ENCODE data around the gene KCTD14. TPM values are rescaled to one million over a fixed set of nuclear protein-coding genes. Genes with fewer than 3 reads are reported as not detected.

KCTD14 gene
- total RNA-seq, 2 experiments from 2014 or later: not detected

- ChIA-PET CTCF (ENCODE audit: unreplicated experiment) (no interaction called here), POLR2A (interaction anchor here (1.0 kb wide), 1 partner anchor 39 kb away, joined by 3 read pairs; no protein-coding TSS in a partner anchor)
- Histone ChIP-seq H3K27ac (ENCODE audit: low read depth, low read length, poor library complexity, severe bottlenecking) (no peak overlapping the region), H3K79me2 (ENCODE audit: insufficient read depth, low read depth, low read length) (no peaks in the 10 kb centered on the region), H3K9me2 (ENCODE audit: insufficient read depth, low read length) (no peaks in the 10 kb centered on the region), H3K4me2 (ENCODE audit: low read length) (no peak overlapping the region), H3K9me3 (ENCODE audit: low read length) (no peaks in the 10 kb centered on the region), H3K4me3 (ENCODE audit: low read depth, low read length, poor library complexity, severe bottlenecking) (no peak overlapping the region), H3K4me1 (ENCODE audit: insufficient read depth, low read length, poor library complexity, severe bottlenecking) (no peaks in the 10 kb centered on the region), H2AFZ (ENCODE audit: low read length) (no peak overlapping the region), H3K36me3 (ENCODE audit: insufficient read depth, low read length) (no peaks in the 10 kb centered on the region), H4K20me1 (ENCODE audit: insufficient read depth, low read length) (no peaks in the 10 kb centered on the region)
- BruUV-seq (replicated peaks): no TSS peak
- intact Hi-C loops (cut with micrococcal nuclease; ENCODE audit: unreplicated experiment): no loop called here
- no peak for TF ChIP-seq EZH2phosphoT487 (IDR thresholded peaks at IDR 0.05; ENCODE audit: borderline replicate concordance, low read depth, low read length)
- TF ChIP-seq, protein P1, sequence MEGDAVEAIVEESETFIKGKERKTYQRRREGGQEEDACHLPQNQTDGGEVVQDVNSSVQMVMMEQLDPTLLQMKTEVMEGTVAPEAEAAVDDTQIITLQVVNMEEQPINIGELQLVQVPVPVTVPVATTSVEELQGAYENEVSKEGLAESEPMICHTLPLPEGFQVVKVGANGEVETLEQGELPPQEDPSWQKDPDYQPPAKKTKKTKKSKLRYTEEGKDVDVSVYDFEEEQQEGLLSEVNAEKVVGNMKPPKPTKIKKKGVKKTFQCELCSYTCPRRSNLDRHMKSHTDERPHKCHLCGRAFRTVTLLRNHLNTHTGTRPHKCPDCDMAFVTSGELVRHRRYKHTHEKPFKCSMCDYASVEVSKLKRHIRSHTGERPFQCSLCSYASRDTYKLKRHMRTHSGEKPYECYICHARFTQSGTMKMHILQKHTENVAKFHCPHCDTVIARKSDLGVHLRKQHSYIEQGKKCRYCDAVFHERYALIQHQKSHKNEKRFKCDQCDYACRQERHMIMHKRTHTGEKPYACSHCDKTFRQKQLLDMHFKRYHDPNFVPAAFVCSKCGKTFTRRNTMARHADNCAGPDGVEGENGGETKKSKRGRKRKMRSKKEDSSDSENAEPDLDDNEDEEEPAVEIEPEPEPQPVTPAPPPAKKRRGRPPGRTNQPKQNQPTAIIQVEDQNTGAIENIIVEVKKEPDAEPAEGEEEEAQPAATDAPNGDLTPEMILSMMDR (conservative IDR thresholded peaks at IDR 0.05; ENCODE audit: low read length): no peak
- DNase-seq (ENCODE audit: low spot score): no peak
Measured at GRCh38 chr11:78010755-78011154, 12.3 kb downstream of the KCTD14 start.

GRCh38 chr11:78010304-78010703 is 12.8 kb downstream of the KCTD14 start:
- ChIA-PET CTCF (ENCODE audit: unreplicated experiment) (no interaction called here), POLR2A (interaction anchor here (1.0 to 3.6 kb wide), 2 partner anchors 13 to 38 kb away, joined by 3 to 10 read pairs; no protein-coding TSS in a partner anchor)
- DNase-seq (ENCODE audit: low spot score): no peak
- Histone ChIP-seq H3K27ac (ENCODE audit: low read depth, low read length, poor library complexity, severe bottlenecking) (no peak overlapping the region), H2AFZ (ENCODE audit: low read length) (no peak overlapping the region), H3K4me3 (ENCODE audit: low read depth, low read length, poor library complexity, severe bottlenecking) (no peak overlapping the region), H4K20me1 (ENCODE audit: insufficient read depth, low read length) (no peaks in the 10 kb centered on the region), H3K9me3 (ENCODE audit: low read length) (no peaks in the 10 kb centered on the region), H3K4me2 (ENCODE audit: low read length) (no peak overlapping the region), H3K36me3 (ENCODE audit: insufficient read depth, low read length) (no peaks in the 10 kb centered on the region), H3K4me1 (ENCODE audit: insufficient read depth, low read length, poor library complexity, severe bottlenecking) (no peaks in the 10 kb centered on the region), H3K9me2 (ENCODE audit: insufficient read depth, low read length) (no peaks in the 10 kb centered on the region), H3K79me2 (ENCODE audit: insufficient read depth, low read depth, low read length) (no peaks in the 10 kb centered on the region)
- BruUV-seq (replicated peaks): no TSS peak
- TF ChIP-seq, protein P1 (conservative IDR thresholded peaks at IDR 0.05; ENCODE audit: low read length): no peak
- no peak for TF ChIP-seq EZH2phosphoT487 (IDR thresholded peaks at IDR 0.05; ENCODE audit: borderline replicate concordance, low read depth, low read length)
- intact Hi-C loops (cut with micrococcal nuclease; ENCODE audit: unreplicated experiment): no loop called here

GRCh38 chr11:78009062-78009461 is 14.0 kb downstream of the KCTD14 start:
- no peak overlapping the region for H3K27ac ChIP-seq (ENCODE audit: low read depth, low read length, poor library complexity, severe bottlenecking)
- ChIA-PET CTCF (ENCODE audit: unreplicated experiment) (no interaction called here), POLR2A (interaction anchor here (3.6 kb wide), 1 partner anchor 12 kb away, joined by 10 read pairs; no protein-coding TSS in a partner anchor)
- TF ChIP-seq, protein P1 (conservative IDR thresholded peaks at IDR 0.05; ENCODE audit: low read length): no peak
- TF ChIP-seq EZH2phosphoT487 (IDR thresholded peaks at IDR 0.05; ENCODE audit: borderline replicate concordance, low read depth, low read length): no peak
- H2AFZ ChIP-seq (ENCODE audit: low read length): no peak overlapping the region
- no peaks in the 10 kb centered on the region for H3K79me2 ChIP-seq (ENCODE audit: insufficient read depth, low read depth, low read length)
- intact Hi-C loops (cut with micrococcal nuclease; ENCODE audit: unreplicated experiment): no loop called here
- no peak overlapping the region for H3K4me2 ChIP-seq (ENCODE audit: low read length)
- H3K4me3 ChIP-seq (ENCODE audit: low read depth, low read length, poor library complexity, severe bottlenecking): no peak overlapping the region
- H3K9me2 ChIP-seq (ENCODE audit: insufficient read depth, low read length): no peaks in the 10 kb centered on the region
- DNase-seq (ENCODE audit: low spot score): no peak
- H3K4me1 ChIP-seq (ENCODE audit: insufficient read depth, low read length, poor library complexity, severe bottlenecking): no peaks in the 10 kb centered on the region
- H3K36me3 ChIP-seq (ENCODE audit: insufficient read depth, low read length): no peaks in the 10 kb centered on the region
- no peaks in the 10 kb centered on the region for H3K9me3 ChIP-seq (ENCODE audit: low read length)
- no TSS peak for BruUV-seq (replicated peaks)
- no peaks in the 10 kb centered on the region for H4K20me1 ChIP-seq (ENCODE audit: insufficient read depth, low read length)

All from OCI-LY7 (cell line).